Measurements from ENCODE around the gene ZNF106.

Gene ZNF106

GRCh38 chr15:42363942-42364341 lies 127.0 kb downstream of the ZNF106 start:
- no peak for TF ChIP-seq RARB (CRISPR knock-in tag; IDR thresholded peaks at IDR 0.05)
- TF ChIP-seq SNAI2 (CRISPR knock-in tag; IDR thresholded peaks at IDR 0.05) = no peak
- no peak for TF ChIP-seq ZFP3 (CRISPR knock-in tag; IDR thresholded peaks at IDR 0.05)
- TF ChIP-seq PPARA (CRISPR knock-in tag; IDR thresholded peaks at IDR 0.05; ENCODE audit: borderline replicate concordance) = no peak
- no peak for TF ChIP-seq ESRRG (CRISPR knock-in tag; IDR thresholded peaks at IDR 0.05)
- TF ChIP-seq POU6F1 (CRISPR knock-in tag; IDR thresholded peaks at IDR 0.05; ENCODE audit: borderline replicate concordance, low read depth) = no peak
- TF ChIP-seq CSRNP3 (CRISPR knock-in tag; IDR thresholded peaks at IDR 0.05) = no peak
- no peak for TF ChIP-seq TOX (CRISPR knock-in tag; IDR thresholded peaks at IDR 0.05; ENCODE audit: borderline replicate concordance)
- TF ChIP-seq, protein P1, sequence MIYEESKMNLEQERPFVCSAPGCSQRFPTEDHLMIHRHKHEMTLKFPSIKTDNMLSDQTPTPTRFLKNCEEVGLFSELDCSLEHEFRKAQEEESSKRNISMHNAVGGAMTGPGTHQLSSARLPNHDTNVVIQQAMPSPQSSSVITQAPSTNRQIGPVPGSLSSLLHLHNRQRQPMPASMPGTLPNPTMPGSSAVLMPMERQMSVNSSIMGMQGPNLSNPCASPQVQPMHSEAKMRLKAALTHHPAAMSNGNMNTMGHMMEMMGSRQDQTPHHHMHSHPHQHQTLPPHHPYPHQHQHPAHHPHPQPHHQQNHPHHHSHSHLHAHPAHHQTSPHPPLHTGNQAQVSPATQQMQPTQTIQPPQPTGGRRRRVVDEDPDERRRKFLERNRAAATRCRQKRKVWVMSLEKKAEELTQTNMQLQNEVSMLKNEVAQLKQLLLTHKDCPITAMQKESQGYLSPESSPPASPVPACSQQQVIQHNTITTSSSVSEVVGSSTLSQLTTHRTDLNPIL (CRISPR knock-in tag; IDR thresholded peaks at IDR 0.05; ENCODE audit: low read depth) = no peak
- no peak for ATAC-seq

DNA sequence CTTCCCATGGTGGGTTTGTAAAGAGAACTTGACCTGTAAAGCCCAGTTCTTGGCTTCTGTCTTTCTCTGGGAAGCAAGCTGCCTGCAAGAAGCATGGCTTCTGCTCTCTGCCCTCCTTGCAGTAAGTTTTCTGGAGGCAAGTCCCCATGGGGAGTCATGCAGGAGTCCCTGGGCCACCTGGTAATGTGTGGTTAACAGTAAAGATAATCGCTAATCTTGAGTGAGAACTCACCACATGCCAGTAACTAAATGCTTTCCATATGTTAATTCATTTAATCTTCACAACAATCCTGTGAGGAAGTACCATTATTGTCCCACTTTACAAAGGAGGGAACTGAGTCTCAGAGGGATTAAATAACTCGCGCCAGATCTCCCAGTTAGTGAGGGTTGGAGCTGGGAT lies 127.5 kb downstream of the ZNF106 start:
- TF ChIP-seq POU6F1 (CRISPR knock-in tag; IDR thresholded peaks at IDR 0.05; ENCODE audit: borderline replicate concordance, low read depth) (no peak), SNAI2 (CRISPR knock-in tag; IDR thresholded peaks at IDR 0.05) (no peak), ZFP30 (CRISPR knock-in tag; IDR thresholded peaks at IDR 0.05) (no peak), GLIS3 (CRISPR knock-in tag; IDR thresholded peaks at IDR 0.05) (no peak), ZFP3 (CRISPR knock-in tag; IDR thresholded peaks at IDR 0.05) (no peak), PPARA (CRISPR knock-in tag; IDR thresholded peaks at IDR 0.05; ENCODE audit: borderline replicate concordance) (no peak), ZC3H10 (CRISPR knock-in tag; IDR thresholded peaks at IDR 0.05) (no peak), OSR1 (CRISPR knock-in tag; IDR thresholded peaks at IDR 0.05) (no peak), BACH2 (CRISPR knock-in tag; IDR thresholded peaks at IDR 0.05; ENCODE audit: borderline replicate concordance) (no peak), ZNF8 (CRISPR knock-in tag; IDR thresholded peaks at IDR 0.05) (no peak), ESRRG (CRISPR knock-in tag; IDR thresholded peaks at IDR 0.05) (no peak), TOX (CRISPR knock-in tag; IDR thresholded peaks at IDR 0.05; ENCODE audit: borderline replicate concordance) (no peak), ISL1 (CRISPR knock-in tag; IDR thresholded peaks at IDR 0.05) (no peak), TCF4 (CRISPR knock-in tag; IDR thresholded peaks at IDR 0.05; ENCODE audit: borderline replicate concordance) (no peak), ZNF70 (CRISPR knock-in tag; IDR thresholded peaks at IDR 0.05) (no peak), ZNF565 (CRISPR knock-in tag; conservative IDR thresholded peaks at IDR 0.05; ENCODE audit: low read depth) (no peak), TSHZ2 (CRISPR knock-in tag; IDR thresholded peaks at IDR 0.05) (no peak), ARNTL (CRISPR knock-in tag; IDR thresholded peaks at IDR 0.05; ENCODE audit: borderline replicate concordance, low read depth) (no peak)
- TF ChIP-seq, protein P1 (CRISPR knock-in tag; IDR thresholded peaks at IDR 0.05; ENCODE audit: low read depth) = no peak
- ATAC-seq = no peak
